ENCODE measurements around the gene APP. TPM values are rescaled to one million over a fixed set of nuclear protein-coding genes. Genes with fewer than 3 reads are reported as not detected.

Gene APP
- total RNA-seq, 2 donors from 2014 or later: 506 to 721 TPM

DNA sequence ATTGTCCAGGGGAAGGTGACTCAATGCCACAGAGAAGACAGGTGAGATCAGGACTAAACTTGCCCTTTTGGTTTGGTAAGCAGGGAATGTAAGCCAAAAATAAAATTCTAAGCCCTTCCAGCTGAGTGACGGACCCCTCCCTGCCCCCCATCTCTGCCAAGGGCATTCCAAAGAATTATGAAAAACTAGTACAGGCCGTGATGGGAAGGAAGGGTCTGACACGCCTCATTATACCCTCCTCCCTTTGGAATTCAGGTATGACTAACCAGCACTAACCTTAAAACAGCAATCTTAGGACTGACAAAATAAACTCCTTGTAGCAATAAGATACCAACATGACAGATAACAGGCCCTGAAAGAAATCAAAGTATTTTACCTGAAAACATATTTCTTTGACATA lies 336.2 kb downstream of the APP start:
- Histone ChIP-seq H3K27ac (no peak overlapping the region), H3K4me3 (no peak overlapping the region), H3K9me3 (no peaks in the 10 kb centered on the region), H3K36me3 (no peaks in the 10 kb centered on the region), H3K27me3 (no peaks in the 10 kb centered on the region), H3K4me1 (no peaks in the 10 kb centered on the region), H3K9ac (ENCODE audit: low read depth in 2 of 2, low read length in 2 of 2) (no peak overlapping the region)
- DNase-seq: no peak
- intact Hi-C loops (cut with DNase I): no loop called here
- TF ChIP-seq, protein P1, sequence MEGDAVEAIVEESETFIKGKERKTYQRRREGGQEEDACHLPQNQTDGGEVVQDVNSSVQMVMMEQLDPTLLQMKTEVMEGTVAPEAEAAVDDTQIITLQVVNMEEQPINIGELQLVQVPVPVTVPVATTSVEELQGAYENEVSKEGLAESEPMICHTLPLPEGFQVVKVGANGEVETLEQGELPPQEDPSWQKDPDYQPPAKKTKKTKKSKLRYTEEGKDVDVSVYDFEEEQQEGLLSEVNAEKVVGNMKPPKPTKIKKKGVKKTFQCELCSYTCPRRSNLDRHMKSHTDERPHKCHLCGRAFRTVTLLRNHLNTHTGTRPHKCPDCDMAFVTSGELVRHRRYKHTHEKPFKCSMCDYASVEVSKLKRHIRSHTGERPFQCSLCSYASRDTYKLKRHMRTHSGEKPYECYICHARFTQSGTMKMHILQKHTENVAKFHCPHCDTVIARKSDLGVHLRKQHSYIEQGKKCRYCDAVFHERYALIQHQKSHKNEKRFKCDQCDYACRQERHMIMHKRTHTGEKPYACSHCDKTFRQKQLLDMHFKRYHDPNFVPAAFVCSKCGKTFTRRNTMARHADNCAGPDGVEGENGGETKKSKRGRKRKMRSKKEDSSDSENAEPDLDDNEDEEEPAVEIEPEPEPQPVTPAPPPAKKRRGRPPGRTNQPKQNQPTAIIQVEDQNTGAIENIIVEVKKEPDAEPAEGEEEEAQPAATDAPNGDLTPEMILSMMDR (IDR thresholded peaks at IDR 0.05): no peak

DNA sequence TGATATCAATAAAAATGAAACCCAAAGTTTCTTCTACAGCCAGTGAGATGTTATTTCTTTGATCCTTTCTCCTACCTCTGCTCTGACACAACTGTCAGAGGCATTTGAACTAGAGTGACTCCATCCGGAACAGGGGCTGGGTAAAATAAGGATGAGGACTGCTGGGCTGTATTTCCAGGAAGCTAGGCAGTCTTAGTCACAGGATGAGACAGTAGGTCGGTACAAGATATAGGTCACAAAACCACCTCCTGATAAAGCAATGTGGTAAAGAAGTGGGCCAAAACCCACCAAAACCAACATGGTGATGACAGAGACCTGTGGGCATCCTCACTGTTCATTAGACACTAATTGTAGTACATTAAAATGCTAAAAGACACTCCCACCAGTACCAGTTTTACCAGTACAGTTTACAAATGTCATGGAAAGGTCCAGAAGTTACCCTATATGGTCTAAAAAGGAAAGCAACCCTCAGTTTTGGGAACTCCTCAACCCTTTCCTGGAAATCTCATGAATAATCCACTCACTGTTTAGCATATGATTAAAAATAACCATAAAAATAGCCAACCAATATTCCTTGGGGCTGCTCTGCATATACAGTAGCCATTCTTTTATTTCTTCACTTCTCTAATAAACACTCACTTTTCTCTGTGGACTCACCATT lies 339.1 kb downstream of the APP start:
- TF ChIP-seq, protein P1 (IDR thresholded peaks at IDR 0.05): no peak

More for the DNA sequence above, 339.1 kb downstream of the APP start:
- DNase-seq: no peak
- Histone ChIP-seq H3K4me3 (no peak overlapping the region), H3K9me3 (no peaks in the 10 kb centered on the region), H3K27me3 (no peaks in the 10 kb centered on the region), H3K36me3 (no peaks in the 10 kb centered on the region), H3K4me1 (no peaks in the 10 kb centered on the region), H3K9ac (ENCODE audit: low read depth in 2 of 2, low read length in 2 of 2) (no peak overlapping the region), H3K27ac (no peak overlapping the region)
- intact Hi-C loops (cut with DNase I): no loop called here

All from colonic mucosa (tissue), 4 donors.